Measurements from ENCODE around the gene EFHD1.

DNA sequence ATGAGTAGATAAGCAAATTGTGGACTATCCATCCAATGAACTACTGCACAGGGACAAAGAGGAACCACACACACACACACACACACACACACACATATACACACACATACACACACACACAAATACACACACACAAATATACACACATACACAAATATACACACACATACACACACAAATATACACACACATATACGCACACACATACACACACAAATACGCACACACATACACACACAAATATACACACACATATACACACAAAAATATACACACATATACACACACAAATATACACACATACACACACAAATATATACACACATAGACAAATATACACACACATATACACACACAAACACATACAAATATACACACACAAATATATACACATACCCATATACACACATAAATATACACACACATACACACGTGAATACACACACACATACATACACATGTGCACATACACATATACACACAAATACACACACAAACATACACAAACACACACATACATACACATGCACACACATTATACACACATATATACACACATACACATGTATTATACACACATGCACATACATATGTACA lies 19.8 kb upstream of the EFHD1 start:
- TF ChIP-seq, protein P1, sequence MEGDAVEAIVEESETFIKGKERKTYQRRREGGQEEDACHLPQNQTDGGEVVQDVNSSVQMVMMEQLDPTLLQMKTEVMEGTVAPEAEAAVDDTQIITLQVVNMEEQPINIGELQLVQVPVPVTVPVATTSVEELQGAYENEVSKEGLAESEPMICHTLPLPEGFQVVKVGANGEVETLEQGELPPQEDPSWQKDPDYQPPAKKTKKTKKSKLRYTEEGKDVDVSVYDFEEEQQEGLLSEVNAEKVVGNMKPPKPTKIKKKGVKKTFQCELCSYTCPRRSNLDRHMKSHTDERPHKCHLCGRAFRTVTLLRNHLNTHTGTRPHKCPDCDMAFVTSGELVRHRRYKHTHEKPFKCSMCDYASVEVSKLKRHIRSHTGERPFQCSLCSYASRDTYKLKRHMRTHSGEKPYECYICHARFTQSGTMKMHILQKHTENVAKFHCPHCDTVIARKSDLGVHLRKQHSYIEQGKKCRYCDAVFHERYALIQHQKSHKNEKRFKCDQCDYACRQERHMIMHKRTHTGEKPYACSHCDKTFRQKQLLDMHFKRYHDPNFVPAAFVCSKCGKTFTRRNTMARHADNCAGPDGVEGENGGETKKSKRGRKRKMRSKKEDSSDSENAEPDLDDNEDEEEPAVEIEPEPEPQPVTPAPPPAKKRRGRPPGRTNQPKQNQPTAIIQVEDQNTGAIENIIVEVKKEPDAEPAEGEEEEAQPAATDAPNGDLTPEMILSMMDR (conservative IDR thresholded peaks at IDR 0.05; ENCODE audit: low read depth in 2 of 2) = no peak
- TF ChIP-seq EZH2phosphoT487 (IDR thresholded peaks at IDR 0.05; ENCODE audit: unreplicated experiment) (no peak), CREB1 (CRISPR knock-in tag; IDR thresholded peaks at IDR 0.05; ENCODE audit: low read depth) (no peak), POLR2AphosphoS5 (IDR thresholded peaks at IDR 0.05; ENCODE audit: low read depth) (no peak), EZH2 (IDR thresholded peaks at IDR 0.05; ENCODE audit: low read depth, unreplicated experiment) (no peak), NANOG (IDR thresholded peaks at IDR 0.05; ENCODE audit: borderline replicate concordance) (no peak), ZNF114 (CRISPR knock-in tag; IDR thresholded peaks at IDR 0.05) (no peak), STAT1 (IDR thresholded peaks at IDR 0.05; ENCODE audit: unreplicated experiment) (no peak), JUNB (IDR thresholded peaks at IDR 0.05; ENCODE audit: unreplicated experiment) (no peak), ZNF331 (CRISPR knock-in tag; IDR thresholded peaks at IDR 0.05; ENCODE audit: low read depth) (no peak)
- TF ChIP-seq, protein P2, sequence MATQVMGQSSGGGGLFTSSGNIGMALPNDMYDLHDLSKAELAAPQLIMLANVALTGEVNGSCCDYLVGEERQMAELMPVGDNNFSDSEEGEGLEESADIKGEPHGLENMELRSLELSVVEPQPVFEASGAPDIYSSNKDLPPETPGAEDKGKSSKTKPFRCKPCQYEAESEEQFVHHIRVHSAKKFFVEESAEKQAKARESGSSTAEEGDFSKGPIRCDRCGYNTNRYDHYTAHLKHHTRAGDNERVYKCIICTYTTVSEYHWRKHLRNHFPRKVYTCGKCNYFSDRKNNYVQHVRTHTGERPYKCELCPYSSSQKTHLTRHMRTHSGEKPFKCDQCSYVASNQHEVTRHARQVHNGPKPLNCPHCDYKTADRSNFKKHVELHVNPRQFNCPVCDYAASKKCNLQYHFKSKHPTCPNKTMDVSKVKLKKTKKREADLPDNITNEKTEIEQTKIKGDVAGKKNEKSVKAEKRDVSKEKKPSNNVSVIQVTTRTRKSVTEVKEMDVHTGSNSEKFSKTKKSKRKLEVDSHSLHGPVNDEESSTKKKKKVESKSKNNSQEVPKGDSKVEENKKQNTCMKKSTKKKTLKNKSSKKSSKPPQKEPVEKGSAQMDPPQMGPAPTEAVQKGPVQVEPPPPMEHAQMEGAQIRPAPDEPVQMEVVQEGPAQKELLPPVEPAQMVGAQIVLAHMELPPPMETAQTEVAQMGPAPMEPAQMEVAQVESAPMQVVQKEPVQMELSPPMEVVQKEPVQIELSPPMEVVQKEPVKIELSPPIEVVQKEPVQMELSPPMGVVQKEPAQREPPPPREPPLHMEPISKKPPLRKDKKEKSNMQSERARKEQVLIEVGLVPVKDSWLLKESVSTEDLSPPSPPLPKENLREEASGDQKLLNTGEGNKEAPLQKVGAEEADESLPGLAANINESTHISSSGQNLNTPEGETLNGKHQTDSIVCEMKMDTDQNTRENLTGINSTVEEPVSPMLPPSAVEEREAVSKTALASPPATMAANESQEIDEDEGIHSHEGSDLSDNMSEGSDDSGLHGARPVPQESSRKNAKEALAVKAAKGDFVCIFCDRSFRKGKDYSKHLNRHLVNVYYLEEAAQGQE (IDR thresholded peaks at IDR 0.05; ENCODE audit: unreplicated experiment) = no peak
- TF ChIP-seq, protein P3, sequence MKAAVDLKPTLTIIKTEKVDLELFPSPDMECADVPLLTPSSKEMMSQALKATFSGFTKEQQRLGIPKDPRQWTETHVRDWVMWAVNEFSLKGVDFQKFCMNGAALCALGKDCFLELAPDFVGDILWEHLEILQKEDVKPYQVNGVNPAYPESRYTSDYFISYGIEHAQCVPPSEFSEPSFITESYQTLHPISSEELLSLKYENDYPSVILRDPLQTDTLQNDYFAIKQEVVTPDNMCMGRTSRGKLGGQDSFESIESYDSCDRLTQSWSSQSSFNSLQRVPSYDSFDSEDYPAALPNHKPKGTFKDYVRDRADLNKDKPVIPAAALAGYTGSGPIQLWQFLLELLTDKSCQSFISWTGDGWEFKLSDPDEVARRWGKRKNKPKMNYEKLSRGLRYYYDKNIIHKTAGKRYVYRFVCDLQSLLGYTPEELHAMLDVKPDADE (IDR thresholded peaks at IDR 0.05) = no peak

All from GM23338 (cell line).